Measurements from ENCODE around the gene SF1.

Gene SF1

GRCh38 chr11:64723907-64724862 is 54.2 kb downstream of the SF1 start:
- no peak for DNase-seq (ENCODE audit: low read depth, low spot score)

GRCh38 chr11:64723117-64723906 is 55.0 kb downstream of the SF1 start, which contains the start of gene NRXN2:
NRXN2 (minus strand) TSS chr11:64723197; CDS start chr11:64713699, 9,498 bp downstream.
- no peak for DNase-seq (ENCODE audit: low read depth, low spot score)

GRCh38 chr11:64722141-64723065 is 55.9 kb downstream of the SF1 start:
- no peak for DNase-seq (ENCODE audit: low read depth, low spot score)

GRCh38 chr11:64721359-64721699 is 57.0 kb downstream of the SF1 start:
- no peak for DNase-seq (ENCODE audit: low read depth, low spot score)

GRCh38 chr11:64720640-64721358 is 57.5 kb downstream of the SF1 start:
- DNase-seq (ENCODE audit: low read depth, low spot score): no peak

- DNase-seq (ENCODE audit: low read depth, low spot score): no peak
Measured at GRCh38 chr11:64720167-64720566, 58.2 kb downstream of the SF1 start.

GRCh38 chr11:64719406-64719805 is 58.9 kb downstream of the SF1 start:
- no peak for DNase-seq (ENCODE audit: low read depth, low spot score)

GRCh38 chr11:64718780-64719124 is 59.6 kb downstream of the SF1 start:
- no peak for DNase-seq (ENCODE audit: low read depth, low spot score)

GRCh38 chr11:64718084-64718779 is 60.1 kb downstream of the SF1 start:
- no peak for DNase-seq (ENCODE audit: low read depth, low spot score)

GRCh38 chr11:64717268-64717578 is 61.1 kb downstream of the SF1 start:
- no peak for DNase-seq (ENCODE audit: low read depth, low spot score)

GRCh38 chr11:64716473-64717267 is 61.7 kb downstream of the SF1 start:
- no peak for DNase-seq (ENCODE audit: low read depth, low spot score)

GRCh38 chr11:64715756-64716472 is 62.4 kb downstream of the SF1 start:
- no peak for DNase-seq (ENCODE audit: low read depth, low spot score)

- no peak for DNase-seq (ENCODE audit: low read depth, low spot score)
Measured at GRCh38 chr11:64715110-64715509, 63.2 kb downstream of the SF1 start.

GRCh38 chr11:64714666-64715065 is 63.7 kb downstream of the SF1 start:
- DNase-seq (ENCODE audit: low read depth, low spot score): no peak

Measured in smooth muscle cell of the brain vasculature (primary cell).